Liver (tissue), 9 donors: Measurements from ENCODE around the gene CTNNA2. TPM values are rescaled to one million over a fixed set of nuclear protein-coding genes. Genes with fewer than 3 reads are reported as not detected.

Source experiments
- DNase-seq: peaks from one replicate; pipeline ENCODE4 v3.0.0-alpha.2; 2017; ENCODE audit warnings: low spot score
- H3K27ac ChIP-seq, 2 donors: one replicate each; pipeline ENCODE4 v1.7.0; 2013; ENCODE audit warnings: inconsistent platforms in 2 of 2, low read length in 2 of 2, control low read depth in 1 of 2, low read depth in 1 of 2, mild to moderate bottlenecking in 1 of 2
- H3K27me3 ChIP-seq, 4 donors: one replicate each; pipeline versions ENCODE4 v1.6.1 to v1.7.0; 2013; ENCODE audit warnings: low read length in 3 of 4, inconsistent platforms in 1 of 4, mild to moderate bottlenecking in 1 of 4, moderate library complexity in 1 of 4; ENCODE audit not compliant: control insufficient read depth in 4 of 4, insufficient read depth in 4 of 4
- H3K36me3 ChIP-seq, 4 donors: one replicate each; pipeline versions ENCODE4 v1.6.1 to v1.7.0; 2013; ENCODE audit warnings: low read length in 3 of 4, mild to moderate bottlenecking in 3 of 4, low read depth in 1 of 4, moderate library complexity in 1 of 4; ENCODE audit not compliant: control insufficient read depth in 4 of 4, insufficient read depth in 3 of 4
- H3K4me1 ChIP-seq, 4 donors: one replicate each; pipeline versions ENCODE4 v1.6.1 to v1.7.0; 2013; ENCODE audit warnings: low read length in 3 of 4, mild to moderate bottlenecking in 3 of 4, moderate library complexity in 1 of 4; ENCODE audit not compliant: control insufficient read depth in 4 of 4, insufficient read depth in 4 of 4
- H3K4me3 ChIP-seq, 3 donors: one replicate each; pipeline versions ENCODE4 v1.6.1 to v1.7.0; 2013; ENCODE audit warnings: low read length in 3 of 3, control low read depth in 1 of 3, low read depth in 1 of 3, mild to moderate bottlenecking in 1 of 3
- H3K9ac ChIP-seq, 2 donors: one replicate each; pipeline ENCODE4 v1.7.0; 2013; ENCODE audit warnings: low read length in 2 of 2, mild to moderate bottlenecking in 2 of 2, moderate library complexity in 2 of 2, control low read depth in 1 of 2, low read depth in 1 of 2
- H3K9me3 ChIP-seq, 4 donors: one replicate each; pipeline versions ENCODE4 v1.6.1 to v1.7.0; 2013; ENCODE audit warnings: low read length in 3 of 4; ENCODE audit not compliant: control insufficient read depth in 4 of 4
- CTCF ChIP-seq: fragments of 150-350 bp; IDR thresholded peaks from 2 replicates; pipeline ENCODE4 v1.5.1; 2017; ENCODE audit warnings: improper control_type of control experiment, low read depth, low read length; ENCODE audit not compliant: missing input control
- EGR1 ChIP-seq, 2 donors: IDR thresholded peaks; 2 replicates each; pipeline ENCODE4 v1.6.1; 2016 to 2018; ENCODE audit warnings: antibody characterized with exemption in 2 of 2, low read depth in 2 of 2
- FOXA2 ChIP-seq: IDR thresholded peaks from 2 replicates; pipeline ENCODE4 v1.6.1; 2016; ENCODE audit warnings: antibody characterized with exemption
- GABPA ChIP-seq, 2 donors: IDR thresholded peaks in 1 of 2; conservative IDR thresholded peaks in 1 of 2; 2 replicates each; pipeline ENCODE4 v1.6.1; 2016; ENCODE audit warnings: antibody characterized with exemption in 2 of 2, mild to moderate bottlenecking in 1 of 2, moderate library complexity in 1 of 2
- HNF4A ChIP-seq, 2 donors: conservative IDR thresholded peaks; 2 replicates each; pipeline ENCODE4 v1.6.1; 2016; ENCODE audit warnings: antibody characterized with exemption in 2 of 2, mild to moderate bottlenecking in 2 of 2
- HNF4G ChIP-seq: IDR thresholded peaks from 2 replicates; pipeline ENCODE4 v1.6.1; 2016; ENCODE audit warnings: antibody characterized with exemption
- JUND ChIP-seq, 2 donors: IDR thresholded peaks; 2 replicates each; pipeline ENCODE4 v1.6.1; 2016; ENCODE audit warnings: antibody characterized with exemption in 2 of 2
- MAX ChIP-seq: IDR thresholded peaks from 2 replicates; pipeline ENCODE4 v1.6.1; 2016; ENCODE audit warnings: antibody characterized with exemption
- NR2F2 ChIP-seq: IDR thresholded peaks from 2 replicates; pipeline ENCODE4 v1.6.1; 2016; ENCODE audit warnings: antibody characterized with exemption
- RAD21 ChIP-seq, 2 donors: IDR thresholded peaks; 2 replicates each; pipeline ENCODE4 v1.6.1; 2016; ENCODE audit warnings: antibody characterized with exemption in 2 of 2, mild to moderate bottlenecking in 2 of 2
- RXRA ChIP-seq, 2 donors: IDR thresholded peaks; 2 replicates each; pipeline ENCODE4 v1.6.1; 2017 to 2018; ENCODE audit warnings: antibody characterized with exemption in 2 of 2, mild to moderate bottlenecking in 1 of 2
- SP1 ChIP-seq: IDR thresholded peaks from 2 replicates; pipeline ENCODE4 v1.6.1; 2018; ENCODE audit warnings: antibody characterized with exemption, mild to moderate bottlenecking
- TAF1 ChIP-seq: conservative IDR thresholded peaks from 2 replicates; pipeline ENCODE4 v1.6.1; 2016; ENCODE audit warnings: antibody characterized with exemption, mild to moderate bottlenecking
- YY1 ChIP-seq: IDR thresholded peaks from 2 replicates; pipeline ENCODE4 v1.6.1; 2016; ENCODE audit warnings: antibody characterized with exemption, mild to moderate bottlenecking
- ZBTB33 ChIP-seq: IDR thresholded peaks from 2 replicates; pipeline ENCODE4 v1.6.1; 2016; ENCODE audit warnings: antibody characterized with exemption
- polyA plus RNA-seq, 2 donors: library from polyadenylated mRNA; stranded (reverse) in 1 of 2; unstranded in 1 of 2; fragments of 200-250 nt in 1 of 2; fragments of >200 nt in 1 of 2; fragmentation: Nextera tagmentation in 1 of 2; extraction: Ambion mirVana in 1 of 2; gene quantifications; one replicate each; pipeline versions ENCODE4 v1.2.1 to v1.2.3, GENCODE V29; 2013 to 2015
- total RNA-seq, 2 donors: library from RNA; depleted of rRNA; stranded (reverse); fragments of >200 nt; gene quantifications; one replicate each; pipeline ENCODE4 v1.2.3, GENCODE V29; 2014
- TF ChIP-seq, protein P1 (sequence below): IDR thresholded peaks from 2 replicates; pipeline ENCODE4 v1.6.1; 2016; ENCODE audit warnings: antibody characterized with exemption
- TF ChIP-seq, protein P2 (sequence below): IDR thresholded peaks from 2 replicates; pipeline ENCODE4 v1.6.1; 2016; ENCODE audit warnings: antibody characterized with exemption, mild to moderate bottlenecking
- donor health status: healthy.
- donor health status: healthy.
- donor health status: healthy.
- donor health status: healthy.
- donor health status: healthy.

The CTNNA2 gene
- total and polyA plus RNA-seq, 4 donors, result 0.05 TPM; not detected in 3

DNA sequence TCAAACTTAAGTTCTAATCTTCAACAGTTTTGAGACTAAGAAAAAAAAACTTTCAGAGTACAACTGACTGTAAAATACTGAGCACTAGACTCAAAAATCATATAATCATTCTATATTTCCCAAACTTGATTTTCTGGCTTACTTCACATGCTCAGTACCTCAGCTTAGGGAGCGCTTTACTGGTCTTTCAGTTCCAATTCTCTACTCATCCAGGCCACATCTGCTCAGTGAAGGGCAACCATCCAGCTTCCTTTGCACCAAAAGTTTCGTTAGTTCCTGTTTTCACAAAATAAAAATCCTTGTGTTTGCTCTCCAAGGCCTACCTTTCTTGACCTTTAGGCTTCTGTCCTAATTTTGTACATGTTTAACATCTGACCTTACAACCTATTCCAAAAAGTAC, 1079.3 kb downstream of the CTNNA2 start (continued):
- TF ChIP-seq, protein P1, sequence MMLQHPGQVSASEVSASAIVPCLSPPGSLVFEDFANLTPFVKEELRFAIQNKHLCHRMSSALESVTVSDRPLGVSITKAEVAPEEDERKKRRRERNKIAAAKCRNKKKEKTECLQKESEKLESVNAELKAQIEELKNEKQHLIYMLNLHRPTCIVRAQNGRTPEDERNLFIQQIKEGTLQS, result no peak
- TF ChIP-seq ZBTB33 (no peak), RAD21 (IDR thresholded peaks at IDR 0.05) (no peak)

GRCh38 chr2:80610108-80610507, 1097.3 kb downstream of the CTNNA2 start:
- no peaks in the 10 kb centered on the region for H3K27me3 ChIP-seq
- H3K4me1 ChIP-seq, result no peaks in the 10 kb centered on the region
- no peaks in the 10 kb centered on the region for H3K36me3 ChIP-seq
- TF ChIP-seq ZBTB33, result no peak
- no peak for TF ChIP-seq EGR1 (IDR thresholded peaks at IDR 0.05; ENCODE audit: low read depth in 2 of 2)
- TF ChIP-seq RXRA (IDR thresholded peaks at IDR 0.05), result no peak
- TF ChIP-seq TAF1, result no peak
- TF ChIP-seq, protein P2, sequence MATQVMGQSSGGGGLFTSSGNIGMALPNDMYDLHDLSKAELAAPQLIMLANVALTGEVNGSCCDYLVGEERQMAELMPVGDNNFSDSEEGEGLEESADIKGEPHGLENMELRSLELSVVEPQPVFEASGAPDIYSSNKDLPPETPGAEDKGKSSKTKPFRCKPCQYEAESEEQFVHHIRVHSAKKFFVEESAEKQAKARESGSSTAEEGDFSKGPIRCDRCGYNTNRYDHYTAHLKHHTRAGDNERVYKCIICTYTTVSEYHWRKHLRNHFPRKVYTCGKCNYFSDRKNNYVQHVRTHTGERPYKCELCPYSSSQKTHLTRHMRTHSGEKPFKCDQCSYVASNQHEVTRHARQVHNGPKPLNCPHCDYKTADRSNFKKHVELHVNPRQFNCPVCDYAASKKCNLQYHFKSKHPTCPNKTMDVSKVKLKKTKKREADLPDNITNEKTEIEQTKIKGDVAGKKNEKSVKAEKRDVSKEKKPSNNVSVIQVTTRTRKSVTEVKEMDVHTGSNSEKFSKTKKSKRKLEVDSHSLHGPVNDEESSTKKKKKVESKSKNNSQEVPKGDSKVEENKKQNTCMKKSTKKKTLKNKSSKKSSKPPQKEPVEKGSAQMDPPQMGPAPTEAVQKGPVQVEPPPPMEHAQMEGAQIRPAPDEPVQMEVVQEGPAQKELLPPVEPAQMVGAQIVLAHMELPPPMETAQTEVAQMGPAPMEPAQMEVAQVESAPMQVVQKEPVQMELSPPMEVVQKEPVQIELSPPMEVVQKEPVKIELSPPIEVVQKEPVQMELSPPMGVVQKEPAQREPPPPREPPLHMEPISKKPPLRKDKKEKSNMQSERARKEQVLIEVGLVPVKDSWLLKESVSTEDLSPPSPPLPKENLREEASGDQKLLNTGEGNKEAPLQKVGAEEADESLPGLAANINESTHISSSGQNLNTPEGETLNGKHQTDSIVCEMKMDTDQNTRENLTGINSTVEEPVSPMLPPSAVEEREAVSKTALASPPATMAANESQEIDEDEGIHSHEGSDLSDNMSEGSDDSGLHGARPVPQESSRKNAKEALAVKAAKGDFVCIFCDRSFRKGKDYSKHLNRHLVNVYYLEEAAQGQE, result no peak
- no peak for TF ChIP-seq NR2F2
- TF ChIP-seq FOXA2, result no peak
- no peak for TF ChIP-seq JUND (IDR thresholded peaks at IDR 0.05)
- TF ChIP-seq RAD21 (IDR thresholded peaks at IDR 0.05), result no peak
- TF ChIP-seq CTCF, result no peak
- no peak for TF ChIP-seq MAX
- no peak for TF ChIP-seq YY1
- no peak for TF ChIP-seq SP1
- TF ChIP-seq, protein P1, result no peak
- no peak for TF ChIP-seq HNF4G
- no peak for TF ChIP-seq HNF4A (conservative IDR thresholded peaks at IDR 0.05)
- TF ChIP-seq GABPA (IDR thresholded peaks at IDR 0.05 in 1 of 2, conservative IDR thresholded peaks at IDR 0.05 in 1 of 2), result no peak
- no peak overlapping the region for H3K4me3 ChIP-seq
- no peak overlapping the region for H3K9ac ChIP-seq
- no peak for DNase-seq
- H3K9me3 ChIP-seq, result no peaks in the 10 kb centered on the region
- H3K27ac ChIP-seq, result no peak overlapping the region
